ENCODE measurements around the gene SCARB2. TPM values are rescaled to one million over a fixed set of nuclear protein-coding genes. Genes with fewer than 3 reads are reported as not detected.
A peak's percentile ranks its signal among the peaks of the same experiment; 100 is the strongest.

Gene SCARB2, protein sequence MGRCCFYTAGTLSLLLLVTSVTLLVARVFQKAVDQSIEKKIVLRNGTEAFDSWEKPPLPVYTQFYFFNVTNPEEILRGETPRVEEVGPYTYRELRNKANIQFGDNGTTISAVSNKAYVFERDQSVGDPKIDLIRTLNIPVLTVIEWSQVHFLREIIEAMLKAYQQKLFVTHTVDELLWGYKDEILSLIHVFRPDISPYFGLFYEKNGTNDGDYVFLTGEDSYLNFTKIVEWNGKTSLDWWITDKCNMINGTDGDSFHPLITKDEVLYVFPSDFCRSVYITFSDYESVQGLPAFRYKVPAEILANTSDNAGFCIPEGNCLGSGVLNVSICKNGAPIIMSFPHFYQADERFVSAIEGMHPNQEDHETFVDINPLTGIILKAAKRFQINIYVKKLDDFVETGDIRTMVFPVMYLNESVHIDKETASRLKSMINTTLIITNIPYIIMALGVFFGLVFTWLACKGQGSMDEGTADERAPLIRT
- 10 to 100 TPM; 20.9 to 37.3 (median 23.2) TPM for total RNA-seq
- total RNA-seq (2013): 25.0 TPM
- 6.0 to 111 (median 42.9) reads per million in 29 experiments for total RNA-seq

DNA sequence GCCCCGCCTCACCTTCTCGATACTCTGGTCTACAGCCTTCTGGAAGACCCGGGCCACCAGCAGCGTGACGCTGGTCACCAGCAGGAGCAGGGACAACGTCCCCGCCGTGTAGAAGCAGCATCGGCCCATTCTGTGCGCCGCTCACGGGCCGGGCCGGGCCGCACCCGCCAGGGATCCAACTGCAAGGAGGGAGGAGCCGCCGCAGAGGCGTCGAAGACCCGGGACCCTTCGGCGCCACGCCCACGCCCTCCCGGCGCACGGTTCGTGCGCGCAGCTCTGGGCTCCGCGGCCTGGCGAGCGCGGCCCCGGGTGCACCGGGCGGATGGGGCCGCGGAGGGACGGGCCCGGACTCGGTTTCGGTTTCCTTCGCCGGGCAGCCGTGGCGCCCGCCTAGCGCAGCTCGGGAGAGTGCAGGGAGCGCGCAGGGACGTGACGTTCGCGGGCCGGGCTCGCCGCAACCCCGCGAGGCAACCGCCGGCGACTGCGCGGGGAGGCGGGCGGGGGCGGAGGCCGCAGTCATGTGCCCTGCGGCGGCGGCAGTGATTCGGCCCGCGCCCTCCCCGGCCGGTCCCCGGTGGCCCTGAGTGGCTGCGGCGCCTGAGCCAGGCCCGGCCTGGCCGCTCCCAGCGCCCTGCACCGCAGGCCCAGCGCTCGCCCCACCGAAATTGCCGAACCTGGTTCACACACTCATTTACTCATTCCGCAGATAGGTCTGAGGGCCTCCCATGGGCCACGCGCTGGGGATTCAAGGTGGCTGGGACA is at the start of gene SCARB2:
SCARB2 (minus strand) TSS at position 410 of the 762 bp plus-strand sequence; CDS start at position 129, 281 bp downstream.
- WGBS (ENCODE audit: insufficient coverage): under 1% methylated on average over 94 of the region's 94 CpGs
- ChIA-PET CTCF (interaction anchor here (1.7 kb wide), 2 partner anchors 13 to 34 kb away, joined by 3 to 5 read pairs; no protein-coding TSS in a partner anchor), POLR2A (interaction anchor here (0.6 to 1.4 kb wide), 2 partner anchors 65 to 673 kb away, joined by 3 read pairs; partner anchors contain the start of gene NUP54 (in 1 of the 2))
- Mint-ChIP-seq H3K36me3 (no peaks in the 10 kb centered on the region), H3K4me1 (peaks cover 57 to 67% (median 60%) of the 10 kb centered on the region in 3 donors), H3K9me3 (no peaks in the 10 kb centered on the region), H3K4me3 (peak within 1 kb of the TSS; percentile 83 to 89 (median 86)), H3K27ac (peak within 1 kb of the TSS; percentile 92 to 94), H3K27me3 (no peaks in the 10 kb centered on the region)
- no peaks in the 10 kb centered on the region for H3K27me3 ChIP-seq (replicated peaks in 1 of 2; ENCODE audit: control insufficient read depth in 2 of 2, extremely low read depth in 1 of 2, insufficient read depth in 2 of 2, low read length in 1 of 2)
- peaks cover 18 to 31% of the 10 kb centered on the region in 2 experiments for H3K4me1 ChIP-seq (ENCODE audit: control insufficient read depth in 1 of 2, extremely low read depth in 1 of 2, insufficient read depth in 2 of 2, low read length in 2 of 2)
- no peaks in the 10 kb centered on the region for H3K9me3 ChIP-seq
- peak within 1 kb of the TSS; percentile 78 to 79 for H3K4me3 ChIP-seq (ENCODE audit: control insufficient read depth in 1 of 2, extremely low read depth in 1 of 2, low read length in 1 of 2)
- H3K27ac ChIP-seq (ENCODE audit: low read length): peak within 1 kb of the TSS; percentile 90
- DNase-seq (peak; percentile 46 to 88 (median 70)), ATAC-seq (replicated peaks in 1 of 4) (peak; percentile 76 to 78 (median 76))
- no peaks in the 10 kb centered on the region for H3K36me3 ChIP-seq (ENCODE audit: control insufficient read depth in 2 of 2, extremely low read depth in 1 of 2, insufficient read depth in 1 of 2, low read length in 1 of 2)

DNA sequence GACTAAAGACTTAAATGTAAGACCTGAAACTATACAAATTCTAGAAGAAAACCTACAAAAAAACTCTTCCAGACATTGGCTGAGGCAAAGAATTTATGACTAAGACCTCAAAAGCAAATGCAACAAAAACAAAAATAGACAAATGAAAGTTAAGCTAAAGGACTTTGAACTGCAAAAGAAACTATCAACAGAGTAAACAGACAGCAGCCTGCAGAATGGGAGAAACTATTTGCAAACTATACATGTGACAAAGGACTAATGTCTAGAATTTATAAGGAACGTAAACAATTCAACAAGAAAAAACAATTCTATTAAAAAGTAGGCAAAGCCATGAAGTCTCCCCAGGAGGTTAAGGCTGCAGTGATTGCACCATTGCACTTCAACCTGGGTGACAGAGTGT is 46.9 kb upstream of the SCARB2 start:
- DNase-seq (no peak), ATAC-seq (replicated peaks in 1 of 4) (no peak)
- Histone ChIP-seq H3K27ac (ENCODE audit: low read length) (no peak overlapping the region), H3K36me3 (ENCODE audit: control insufficient read depth in 2 of 2, extremely low read depth in 1 of 2, insufficient read depth in 1 of 2, low read length in 1 of 2) (no peaks in the 10 kb centered on the region), H3K9me3 (no peaks in the 10 kb centered on the region), H3K4me3 (ENCODE audit: control insufficient read depth in 1 of 2, extremely low read depth in 1 of 2, low read length in 1 of 2) (no peak overlapping the region), H3K27me3 (replicated peaks in 1 of 2; ENCODE audit: control insufficient read depth in 2 of 2, extremely low read depth in 1 of 2, insufficient read depth in 2 of 2, low read length in 1 of 2) (peaks cover 0 to 6% of the 10 kb centered on the region in 2 experiments), H3K4me1 (ENCODE audit: control insufficient read depth in 1 of 2, extremely low read depth in 1 of 2, insufficient read depth in 2 of 2, low read length in 2 of 2) (no peaks in the 10 kb centered on the region)
- WGBS (ENCODE audit: insufficient coverage): no CpG with 5 or more reads among the region's 1 CpG
- no peak overlapping the region for H3K27ac Mint-ChIP-seq
- H3K36me3 Mint-ChIP-seq: no peaks in the 10 kb centered on the region
- ChIA-PET POLR2A (no interaction called here), CTCF (no interaction called here)
- H3K4me3 Mint-ChIP-seq: no peak overlapping the region
- H3K27me3 Mint-ChIP-seq: peaks cover 11 to 16% of the 10 kb centered on the region in 2 donors
- no peaks in the 10 kb centered on the region for H3K4me1 Mint-ChIP-seq
- H3K9me3 Mint-ChIP-seq: no peaks in the 10 kb centered on the region

DNA sequence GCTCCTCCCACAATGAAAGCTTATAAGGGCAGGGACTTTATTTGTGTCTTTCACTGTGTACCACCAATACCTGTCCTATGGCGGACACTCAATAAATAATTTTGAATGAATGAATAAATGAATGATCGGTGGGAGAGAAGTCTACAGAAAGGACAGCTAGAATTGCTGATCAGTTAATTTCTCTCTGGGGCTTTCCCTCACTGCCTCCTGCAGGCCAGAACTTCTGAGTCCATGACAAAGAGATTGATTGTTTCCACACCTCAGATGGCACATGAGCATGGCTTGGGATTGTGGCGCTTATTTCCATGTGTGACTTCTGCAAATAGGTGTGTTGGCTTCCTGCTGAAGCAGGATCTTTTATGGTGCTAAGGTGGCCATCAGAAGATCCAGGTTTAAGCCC is 44.2 kb upstream of the SCARB2 start:
- H3K27ac ChIP-seq (ENCODE audit: low read length): no peak overlapping the region
- Mint-ChIP-seq H3K4me3 (no peak overlapping the region), H3K27me3 (peaks cover 30 to 35% of the 10 kb centered on the region in 2 donors), H3K9me3 (no peaks in the 10 kb centered on the region), H3K27ac (no peak overlapping the region), H3K4me1 (no peaks in the 10 kb centered on the region), H3K36me3 (no peaks in the 10 kb centered on the region)
- ChIA-PET CTCF (interaction anchor here in 1 of 2 donors (0.5 to 0.6 kb wide), 2 partner anchors 117 to 818 kb away, joined by 3 read pairs; no protein-coding TSS in a partner anchor), POLR2A (no interaction called here)
- no peaks in the 10 kb centered on the region for H3K9me3 ChIP-seq
- DNase-seq: no peak
- H3K27me3 ChIP-seq (replicated peaks in 1 of 2; ENCODE audit: control insufficient read depth in 2 of 2, extremely low read depth in 1 of 2, insufficient read depth in 2 of 2, low read length in 1 of 2): peaks cover 0 to 9% of the 10 kb centered on the region in 2 experiments
- H3K4me1 ChIP-seq (ENCODE audit: control insufficient read depth in 1 of 2, extremely low read depth in 1 of 2, insufficient read depth in 2 of 2, low read length in 2 of 2): no peaks in the 10 kb centered on the region
- no peak overlapping the region for H3K4me3 ChIP-seq (ENCODE audit: control insufficient read depth in 1 of 2, extremely low read depth in 1 of 2, low read length in 1 of 2)
- ATAC-seq (replicated peaks in 1 of 4): no peak
- no peaks in the 10 kb centered on the region for H3K36me3 ChIP-seq (ENCODE audit: control insufficient read depth in 2 of 2, extremely low read depth in 1 of 2, insufficient read depth in 1 of 2, low read length in 1 of 2)
- WGBS (ENCODE audit: insufficient coverage): 100% methylated on average over 3 of the region's 3 CpGs

DNA sequence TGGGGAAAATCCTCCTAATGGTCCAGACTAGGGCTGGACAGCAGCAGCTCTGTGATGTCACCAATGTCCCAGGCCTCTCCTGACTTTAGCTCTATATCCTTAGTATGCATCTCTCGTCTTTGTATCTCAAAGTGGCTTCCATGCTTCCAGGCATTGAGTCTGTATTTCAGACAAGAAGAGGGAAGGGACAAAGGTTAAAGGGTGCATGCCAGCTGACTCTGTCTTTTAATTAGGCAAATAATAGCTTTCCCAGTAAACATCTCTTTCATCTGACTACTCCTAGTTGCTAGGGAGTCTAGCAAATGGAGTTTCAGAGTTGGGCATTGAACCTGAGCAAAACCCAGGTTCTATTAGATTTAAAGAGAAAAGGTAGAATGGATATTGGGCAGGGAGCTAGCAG is 43.3 kb upstream of the SCARB2 start:
- Mint-ChIP-seq H3K27ac (no peak overlapping the region), H3K4me3 (no peak overlapping the region), H3K36me3 (no peaks in the 10 kb centered on the region), H3K4me1 (no peaks in the 10 kb centered on the region), H3K9me3 (no peaks in the 10 kb centered on the region), H3K27me3 (peaks cover 37 to 38% of the 10 kb centered on the region in 2 donors)
- DNase-seq (no peak), ATAC-seq (replicated peaks in 1 of 4) (no peak)
- no peak overlapping the region for H3K27ac ChIP-seq (ENCODE audit: low read length)
- CTCF ChIA-PET: interaction anchor here in 1 of 2 donors (0.5 kb wide), 1 partner anchor 118 kb away, joined by 3 read pairs; no protein-coding TSS in a partner anchor
- WGBS (ENCODE audit: insufficient coverage): no CpG with 5 or more reads among the region's 1 CpG
- peaks cover 0 to 12% of the 10 kb centered on the region in 2 experiments for H3K27me3 ChIP-seq (replicated peaks in 1 of 2; ENCODE audit: control insufficient read depth in 2 of 2, extremely low read depth in 1 of 2, insufficient read depth in 2 of 2, low read length in 1 of 2)
- H3K4me1 ChIP-seq (ENCODE audit: control insufficient read depth in 1 of 2, extremely low read depth in 1 of 2, insufficient read depth in 2 of 2, low read length in 2 of 2): peaks cover 0 to 2% of the 10 kb centered on the region in 2 experiments
- H3K36me3 ChIP-seq (ENCODE audit: control insufficient read depth in 2 of 2, extremely low read depth in 1 of 2, insufficient read depth in 1 of 2, low read length in 1 of 2): no peaks in the 10 kb centered on the region
- H3K4me3 ChIP-seq (ENCODE audit: control insufficient read depth in 1 of 2, extremely low read depth in 1 of 2, low read length in 1 of 2): no peak overlapping the region
- no peaks in the 10 kb centered on the region for H3K9me3 ChIP-seq
- POLR2A ChIA-PET: no interaction called here

DNA sequence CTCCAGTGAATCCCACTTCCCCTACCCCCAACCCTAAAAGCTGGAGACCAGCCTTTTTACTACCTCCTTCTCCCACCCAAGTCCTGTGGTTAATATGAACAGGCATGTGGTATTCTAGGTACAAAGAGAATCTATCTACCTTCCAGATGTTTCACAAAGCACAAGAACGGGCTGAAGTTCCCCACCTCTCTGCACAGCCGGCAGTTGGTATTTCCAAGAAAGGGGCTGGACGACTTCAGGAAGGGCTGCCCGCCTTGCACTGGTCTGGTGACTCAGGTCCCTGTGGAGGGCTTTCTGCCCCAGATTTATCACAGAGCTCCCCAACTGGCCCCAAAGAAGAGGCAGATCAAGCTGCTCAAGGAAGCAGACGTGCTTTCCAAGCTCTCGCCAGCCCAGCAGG is 42.4 kb upstream of the SCARB2 start:
- Mint-ChIP-seq H3K9me3 (no peaks in the 10 kb centered on the region), H3K27me3 (peaks cover 43 to 44% of the 10 kb centered on the region in 2 donors), H3K36me3 (no peaks in the 10 kb centered on the region), H3K27ac (no peak overlapping the region), H3K4me1 (peaks cover 4 to 6% (median 5%) of the 10 kb centered on the region in 3 donors), H3K4me3 (no peak overlapping the region)
- H3K4me3 ChIP-seq (ENCODE audit: control insufficient read depth in 1 of 2, extremely low read depth in 1 of 2, low read length in 1 of 2): no peak overlapping the region
- CTCF ChIA-PET: no interaction called here
- no peaks in the 10 kb centered on the region for H3K9me3 ChIP-seq
- peaks cover 0 to 10% of the 10 kb centered on the region in 2 experiments for H3K4me1 ChIP-seq (ENCODE audit: control insufficient read depth in 1 of 2, extremely low read depth in 1 of 2, insufficient read depth in 2 of 2, low read length in 2 of 2)
- no peaks in the 10 kb centered on the region for H3K36me3 ChIP-seq (ENCODE audit: control insufficient read depth in 2 of 2, extremely low read depth in 1 of 2, insufficient read depth in 1 of 2, low read length in 1 of 2)
- H3K27ac ChIP-seq (ENCODE audit: low read length): no peak overlapping the region
- POLR2A ChIA-PET: no interaction called here
- peaks cover 0 to 20% of the 10 kb centered on the region in 2 experiments for H3K27me3 ChIP-seq (replicated peaks in 1 of 2; ENCODE audit: control insufficient read depth in 2 of 2, extremely low read depth in 1 of 2, insufficient read depth in 2 of 2, low read length in 1 of 2)
- WGBS (ENCODE audit: insufficient coverage): 38% methylated on average over 3 of the region's 6 CpGs
- DNase-seq (no peak), ATAC-seq (replicated peaks in 1 of 4) (no peak)

DNA sequence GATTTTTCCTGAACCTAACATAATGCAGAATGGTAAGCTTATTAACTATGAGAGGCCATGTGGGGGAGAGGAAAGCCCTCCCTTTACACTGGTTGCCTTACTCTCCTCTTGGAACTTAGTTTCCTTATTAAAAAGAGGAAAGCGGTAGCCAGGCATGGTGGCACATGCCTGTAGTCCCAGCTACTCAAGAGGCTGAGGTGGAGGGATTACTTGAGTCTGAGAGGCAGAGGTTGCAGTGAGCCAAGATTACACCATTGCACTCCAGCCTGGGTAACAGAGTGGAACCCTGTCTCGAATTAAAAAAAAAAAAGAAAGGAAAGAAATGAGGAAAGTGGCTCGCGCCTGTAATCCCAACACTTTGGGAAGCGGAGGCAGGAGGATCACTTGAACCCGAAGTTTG is 39.9 kb upstream of the SCARB2 start:
- Mint-ChIP-seq H3K4me1 (peaks cover 5 to 9% (median 7%) of the 10 kb centered on the region in 3 donors), H3K36me3 (no peaks in the 10 kb centered on the region), H3K9me3 (no peaks in the 10 kb centered on the region), H3K27me3 (peaks cover 56 to 58% of the 10 kb centered on the region in 2 donors), H3K4me3 (no peak overlapping the region), H3K27ac (no peak overlapping the region)
- Histone ChIP-seq H3K4me3 (ENCODE audit: control insufficient read depth in 1 of 2, extremely low read depth in 1 of 2, low read length in 1 of 2) (no peak overlapping the region), H3K36me3 (ENCODE audit: control insufficient read depth in 2 of 2, extremely low read depth in 1 of 2, insufficient read depth in 1 of 2, low read length in 1 of 2) (no peaks in the 10 kb centered on the region), H3K4me1 (ENCODE audit: control insufficient read depth in 1 of 2, extremely low read depth in 1 of 2, insufficient read depth in 2 of 2, low read length in 2 of 2) (peaks cover 0 to 12% of the 10 kb centered on the region in 2 experiments), H3K9me3 (no peaks in the 10 kb centered on the region), H3K27me3 (replicated peaks in 1 of 2; ENCODE audit: control insufficient read depth in 2 of 2, extremely low read depth in 1 of 2, insufficient read depth in 2 of 2, low read length in 1 of 2) (peaks cover 0 to 24% of the 10 kb centered on the region in 2 experiments), H3K27ac (ENCODE audit: low read length) (no peak overlapping the region)
- POLR2A ChIA-PET: interaction anchor here in 1 of 2 donors (0.6 kb wide), 1 partner anchor 230 kb away, joined by 3 read pairs; no protein-coding TSS in a partner anchor
- no peak for DNase-seq
- no peak for ATAC-seq (replicated peaks in 1 of 4)
- CTCF ChIA-PET: no interaction called here
- no CpG with 5 or more reads among the region's 6 CpGs for WGBS (ENCODE audit: insufficient coverage)

All from T-cell (primary cell).